Eye (tissue), 1 donor: Measurements from ENCODE around the gene FBXW2.
"Not testable (repeated sequence)": the region's sequence is repeated elsewhere in the genome, so short reads cannot be mapped to it uniquely, and the experiment has no call there.

Source experiments
- DNase-seq: peaks from one replicate; pipeline ENCODE4 v3.0.0-alpha.2; 2015

The FBXW2 gene

GRCh38 chr9:120777229-120777628, 16.0 kb downstream of the FBXW2 start:
- DNase-seq, result no peak

- no peak for DNase-seq
Measured at GRCh38 chr9:120776788-120777187, 16.4 kb downstream of the FBXW2 start.

DNA sequence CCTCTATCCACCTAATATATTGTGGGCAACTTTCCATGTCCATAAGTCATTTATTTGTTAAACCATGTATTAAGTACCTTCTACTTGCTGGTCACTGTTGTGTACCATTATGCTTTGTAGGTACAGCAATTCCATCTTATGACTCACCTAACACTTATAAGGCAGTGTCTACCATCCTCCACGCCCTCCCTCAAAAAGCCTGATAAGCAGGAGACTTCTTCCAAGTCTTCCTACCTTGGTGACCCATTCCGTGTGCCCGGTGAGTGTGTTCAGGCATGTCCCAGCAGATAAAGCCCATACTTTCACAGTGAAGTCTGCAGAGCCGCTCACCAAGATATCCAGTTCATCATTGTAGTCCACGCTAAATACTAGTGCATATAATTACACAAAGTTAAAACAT, 17.4 kb downstream of the FBXW2 start:
- DNase-seq, result no peak

GRCh38 chr9:120774719-120775118, 18.5 kb downstream of the FBXW2 start:
- no peak for DNase-seq

- no peak for DNase-seq
Measured at GRCh38 chr9:120773256-120773655, 20.0 kb downstream of the FBXW2 start.

DNA sequence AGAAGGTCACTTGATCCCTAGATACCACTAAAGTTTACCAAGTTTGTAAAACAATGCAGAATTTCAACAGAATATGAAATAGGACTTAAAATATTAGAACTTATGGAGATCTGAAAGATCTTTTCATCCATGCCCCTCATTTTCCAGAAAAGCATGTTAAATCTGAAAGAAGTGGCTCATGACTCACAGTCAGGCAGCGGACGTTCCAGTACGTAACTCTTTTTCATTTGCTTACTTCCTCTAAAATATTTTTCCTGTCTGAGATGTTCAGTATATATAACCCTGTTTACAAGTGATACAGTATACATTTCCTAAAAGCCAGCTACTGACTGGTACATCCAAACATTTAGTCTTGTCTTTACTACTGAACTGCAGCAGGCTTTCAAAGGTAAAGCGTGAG, 22.3 kb downstream of the FBXW2 start:
- DNase-seq, result no peak

DNA sequence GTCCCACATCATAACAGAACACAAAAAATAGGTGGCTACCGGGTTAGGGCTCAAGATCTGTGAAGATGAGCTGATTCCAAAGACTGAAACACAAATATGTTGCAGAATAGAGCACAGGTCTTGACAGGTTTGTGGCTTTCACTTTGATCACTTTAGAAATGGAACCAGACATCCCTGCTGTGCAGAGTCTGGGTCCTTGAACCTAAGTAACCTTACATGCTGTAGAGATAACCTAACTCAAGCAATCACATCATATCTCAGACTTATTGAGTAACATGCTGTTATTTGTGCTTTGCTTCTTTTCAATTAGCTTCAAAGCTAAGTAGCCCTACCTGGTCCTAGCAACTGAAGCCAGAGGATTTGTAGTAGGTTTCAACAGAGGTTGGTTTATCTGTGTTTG, 24.3 kb downstream of the FBXW2 start:
- no peak for DNase-seq

DNA sequence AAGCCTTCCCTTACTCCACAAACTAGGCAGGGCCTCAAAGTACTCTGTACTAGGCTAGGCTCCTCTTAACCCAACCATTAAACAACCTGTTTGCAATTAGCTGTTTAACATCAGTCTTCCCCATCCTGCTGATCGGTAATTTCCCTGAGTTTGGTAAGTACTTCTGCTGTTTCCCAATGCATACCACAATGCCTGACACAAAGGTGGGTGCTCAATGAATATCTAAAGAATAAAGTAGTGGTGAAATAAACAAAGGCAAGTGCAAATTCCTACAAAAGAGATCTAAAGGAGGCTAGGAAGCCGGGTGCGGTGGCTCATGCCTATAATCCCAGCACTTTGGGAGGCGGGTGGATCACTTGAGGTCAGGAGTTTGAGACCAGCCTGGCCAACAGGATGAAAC, 25.0 kb downstream of the FBXW2 start:
- no peak for DNase-seq

DNA sequence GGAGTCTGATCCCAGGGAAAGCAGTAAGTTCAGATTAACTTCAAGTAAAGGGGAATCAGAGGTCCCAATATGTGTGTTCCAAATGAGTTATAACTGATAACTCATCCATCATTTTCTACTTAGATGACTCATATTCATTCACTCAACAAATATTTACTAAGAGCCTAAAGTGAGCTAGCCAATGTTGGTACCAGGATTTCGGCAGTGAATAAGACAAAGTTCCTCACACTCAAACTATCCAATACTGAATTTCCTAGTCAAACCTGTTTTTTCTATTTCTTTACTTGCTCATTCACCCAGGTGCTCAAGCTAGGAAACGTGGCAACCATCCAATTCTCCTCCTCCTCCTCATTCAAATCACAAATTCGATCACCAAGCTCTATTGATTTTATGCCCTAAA, 25.8 kb downstream of the FBXW2 start:
- no peak for DNase-seq

GRCh38 chr9:120765910-120766425, 27.2 kb downstream of the FBXW2 start:
- no peak for DNase-seq

DNA sequence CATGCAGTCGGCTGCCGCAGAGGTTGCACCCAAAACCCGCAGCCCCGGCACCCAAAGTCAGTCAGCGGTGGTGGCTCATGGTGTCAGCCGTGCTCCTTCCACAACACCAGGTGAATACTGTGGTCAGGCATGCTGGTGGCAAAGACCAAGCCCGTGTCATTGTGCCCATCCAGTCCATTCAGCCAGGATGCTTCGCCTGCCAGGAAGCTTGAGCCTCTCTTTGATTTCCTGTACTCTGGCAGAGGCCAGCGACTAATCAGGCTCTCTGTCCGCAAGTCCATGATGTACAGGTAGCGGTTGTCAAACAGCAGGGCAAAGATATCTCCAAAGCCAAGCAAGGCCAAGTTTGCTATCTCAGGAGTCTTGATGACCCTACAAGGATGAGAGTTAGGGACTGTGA, 28.7 kb downstream of the FBXW2 start:
- DNase-seq, result no peak

DNA sequence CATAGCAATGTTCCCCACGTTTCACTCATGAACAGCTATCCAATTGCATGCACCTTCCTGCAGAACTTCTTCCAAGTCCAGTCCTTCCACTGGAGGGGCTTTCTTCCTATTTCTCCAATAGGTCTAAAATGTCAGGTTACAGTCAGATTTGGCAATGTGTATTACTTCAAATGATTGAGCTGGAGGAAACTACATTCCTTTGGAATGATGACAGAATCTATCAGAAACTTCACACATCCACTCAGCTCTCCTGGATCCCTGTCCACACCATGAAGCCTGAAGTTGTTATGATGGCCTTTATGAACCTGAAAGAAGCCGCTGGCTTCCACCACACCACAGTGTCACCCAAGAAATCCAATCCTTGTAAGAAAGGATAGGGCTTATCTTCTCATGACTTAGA, 32.2 kb downstream of the FBXW2 start:
- DNase-seq, result no peak

DNA sequence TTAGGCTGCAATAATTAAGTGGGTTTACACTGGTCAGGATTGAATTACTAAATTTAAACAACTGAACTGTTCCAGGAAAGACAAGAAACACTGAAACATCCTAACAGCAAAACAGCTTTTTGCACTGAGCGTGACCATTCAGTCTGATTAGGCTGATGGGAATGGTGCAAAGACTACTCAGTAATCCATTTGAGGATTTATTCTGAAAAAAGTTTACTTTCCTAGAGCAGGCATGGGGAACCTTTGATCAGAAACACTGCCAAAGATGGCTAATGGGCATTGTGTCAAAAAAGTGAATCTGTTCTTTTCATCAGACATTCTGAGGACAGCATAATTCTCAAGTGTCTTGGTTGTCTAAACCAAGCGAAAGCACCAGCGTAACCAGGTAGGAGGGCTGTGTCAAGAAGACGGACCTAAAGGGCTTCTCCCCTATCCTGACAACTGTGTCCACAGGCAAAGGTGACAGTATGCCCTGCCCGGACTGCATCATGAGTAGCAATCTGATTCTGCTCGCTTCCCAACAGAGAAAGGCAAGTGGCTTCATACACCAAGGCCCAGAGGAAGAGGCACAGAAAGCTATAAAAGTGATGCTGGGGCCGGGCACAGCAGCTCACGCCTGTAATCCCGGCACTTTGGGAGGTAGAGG, 33.3 kb downstream of the FBXW2 start:
- no peak for DNase-seq

GRCh38 chr9:120758544-120758943, 34.7 kb downstream of the FBXW2 start:
- no peak for DNase-seq

GRCh38 chr9:120757026-120757913, 35.9 kb downstream of the FBXW2 start:
- no peak for DNase-seq

GRCh38 chr9:120756531-120756930, 36.7 kb downstream of the FBXW2 start:
- no peak for DNase-seq

- DNase-seq, result peak; percentile 89
Measured at GRCh38 chr9:120755810-120756434, 37.3 kb downstream of the FBXW2 start.

- no peak for DNase-seq
Measured at GRCh38 chr9:120755044-120755443, 38.2 kb downstream of the FBXW2 start.

DNA sequence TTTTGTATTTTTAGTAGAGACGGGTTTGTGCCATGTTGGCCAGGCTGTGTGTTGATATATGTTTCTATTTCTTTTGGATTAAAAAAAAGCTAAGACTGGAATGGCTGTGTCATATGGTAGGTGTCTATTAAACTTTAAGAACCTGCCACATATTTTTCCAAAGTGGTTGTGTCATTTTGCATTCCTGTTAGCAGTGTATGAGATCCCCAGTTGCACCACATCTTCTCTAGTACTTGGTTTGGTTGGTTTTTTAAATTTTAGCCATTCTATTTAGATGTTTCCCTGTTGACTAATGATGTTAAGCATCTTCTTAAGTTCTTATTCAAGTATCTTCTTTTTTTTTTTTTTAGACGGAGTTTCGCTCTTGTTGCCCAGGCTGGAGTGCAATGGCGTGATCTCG, 42.8 kb downstream of the FBXW2 start:
- DNase-seq, result no peak

DNA sequence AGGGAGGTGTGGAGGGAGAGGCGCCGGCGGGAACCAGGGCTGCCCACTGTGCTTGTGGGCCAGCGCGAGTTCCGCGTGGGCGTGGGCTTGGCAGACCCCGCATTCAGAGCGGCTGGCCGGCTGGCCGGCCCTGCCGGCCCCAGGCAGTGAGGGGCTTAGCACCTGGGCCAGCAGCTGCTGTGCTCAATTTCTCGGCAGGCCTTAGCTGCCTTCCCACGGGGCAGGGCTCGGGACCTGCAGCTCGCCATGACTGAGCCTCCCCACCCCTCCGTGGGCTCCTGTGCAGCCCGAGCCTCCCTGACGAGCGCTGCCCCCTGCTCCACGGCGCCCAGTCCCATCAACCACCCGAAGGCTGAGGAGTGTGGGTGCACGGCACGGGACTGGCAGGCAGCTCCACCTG, 46.9 kb downstream of the FBXW2 start:
- DNase-seq, result not testable (repeated sequence)

- no peak for DNase-seq
Measured at GRCh38 chr9:120745278-120745677, 47.9 kb downstream of the FBXW2 start.

GRCh38 chr9:120742951-120743416, 50.2 kb downstream of the FBXW2 start:
- DNase-seq, result no peak

- no peak for DNase-seq
Measured at GRCh38 chr9:120741701-120742100, 51.5 kb downstream of the FBXW2 start.

DNA sequence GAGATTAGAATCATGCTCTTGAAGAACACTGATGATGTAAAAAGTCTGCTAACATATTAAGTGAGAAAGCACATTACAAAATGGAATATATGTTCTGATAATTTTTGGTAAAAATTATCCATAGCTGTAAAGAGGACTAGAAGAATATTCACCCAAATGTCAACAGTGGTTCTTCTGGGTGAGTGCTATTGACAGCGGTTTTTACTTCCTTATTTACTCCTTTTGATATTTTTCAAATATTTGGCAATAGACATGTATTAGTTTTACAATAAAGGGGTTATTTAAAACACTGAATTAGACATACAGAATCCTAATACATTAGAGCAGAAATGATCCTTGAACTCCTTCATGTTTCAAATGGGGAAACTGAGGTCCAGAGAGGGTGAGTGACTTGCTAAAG, 52.0 kb downstream of the FBXW2 start:
- DNase-seq, result no peak
